Mesenchymal stem cell (in vitro differentiated cells and primary cell): Measurements from ENCODE around the gene XPR1.

Experiments
- DNase-seq: peaks from one replicate; pipeline ENCODE4 v3.0.0-alpha.2; 2013
- H2AFZ ChIP-seq: one replicate; pipeline ENCODE4 v1.6.1; 2013; ENCODE audit warnings: low read depth, mild to moderate bottlenecking, control low read depth, inconsistent platforms, low read length, moderate library complexity
- H2AK5ac ChIP-seq: 2 replicates; pipeline ENCODE4 v1.6.1; 2013; ENCODE audit warnings: low read length, moderate library complexity, mild to moderate bottlenecking, inconsistent platforms; ENCODE audit not compliant: severe bottlenecking
- H2BK120ac ChIP-seq: one replicate; pipeline ENCODE4 v1.6.1; 2013; ENCODE audit warnings: low read depth, mild to moderate bottlenecking, inconsistent platforms, low read length, moderate library complexity
- H2BK12ac ChIP-seq, 2 experiments: one replicate each; pipeline ENCODE4 v1.6.1; 2013; ENCODE audit warnings: inconsistent platforms in 2 of 2, low read length in 2 of 2, mild to moderate bottlenecking in 2 of 2, moderate library complexity in 2 of 2, control low read depth in 1 of 2
- H2BK15ac ChIP-seq: one replicate; pipeline ENCODE4 v1.6.1; 2013; ENCODE audit warnings: mild to moderate bottlenecking, low read depth, inconsistent platforms; ENCODE audit not compliant: poor library complexity, severe bottlenecking
- H2BK5ac ChIP-seq: 2 replicates; pipeline ENCODE4 v1.6.1; 2013; ENCODE audit warnings: low read depth, mild to moderate bottlenecking, low read length, control low read depth, inconsistent platforms; ENCODE audit not compliant: poor library complexity, severe bottlenecking
- H3K14ac ChIP-seq, 2 experiments: one replicate each; pipeline ENCODE4 v1.6.1; 2013; ENCODE audit warnings: inconsistent platforms in 2 of 2, low read length in 2 of 2, control low read depth in 1 of 2, mild to moderate bottlenecking in 1 of 2, moderate library complexity in 1 of 2
- H3K18ac ChIP-seq, 2 experiments: one replicate each; pipeline ENCODE4 v1.6.1; 2013; ENCODE audit warnings: inconsistent platforms in 2 of 2, low read length in 2 of 2, control low read depth in 1 of 2, low read depth in 1 of 2, mild to moderate bottlenecking in 1 of 2
- H3K23ac ChIP-seq, 2 experiments: one replicate each; pipeline ENCODE4 v1.6.1; 2013; ENCODE audit warnings: inconsistent platforms in 2 of 2, low read length in 2 of 2, mild to moderate bottlenecking in 2 of 2, moderate library complexity in 2 of 2, control low read depth in 1 of 2
- H3K27ac ChIP-seq: 2 replicates; pipeline ENCODE4 v1.5.1; 2013; ENCODE audit warnings: mild to moderate bottlenecking, moderate library complexity, low read length, control low read depth, inconsistent platforms; ENCODE audit not compliant: poor library complexity, severe bottlenecking
- H3K27me3 ChIP-seq, 2 experiments: 2 replicates each; pipeline versions ENCODE4 v1.6.1 to v1.7.0; 2013; ENCODE audit warnings: low read length in 2 of 2, mild to moderate bottlenecking in 2 of 2, moderate library complexity in 2 of 2, control low read depth in 1 of 2, inconsistent platforms in 1 of 2; ENCODE audit not compliant: control insufficient read depth in 1 of 2, insufficient read depth in 1 of 2
- H3K36me3 ChIP-seq, 2 experiments: 2 replicates each; pipeline versions ENCODE4 v1.6.1 to v1.7.0; 2013; ENCODE audit warnings: low read length in 2 of 2, control low read depth in 1 of 2, inconsistent platforms in 1 of 2, low read depth in 1 of 2, mild to moderate bottlenecking in 1 of 2; ENCODE audit not compliant: insufficient read depth in 2 of 2, control insufficient read depth in 1 of 2
- H3K4ac ChIP-seq, 2 experiments: one replicate each; pipeline ENCODE4 v1.6.1; 2013; ENCODE audit warnings: inconsistent platforms in 2 of 2, low read length in 2 of 2, mild to moderate bottlenecking in 2 of 2, moderate library complexity in 2 of 2, control low read depth in 1 of 2, low read depth in 1 of 2
- H3K4me1 ChIP-seq: 2 replicates; pipeline ENCODE4 v1.6.1; 2013; ENCODE audit warnings: low read depth, low read length, control low read depth; ENCODE audit not compliant: control insufficient read depth, insufficient read depth
- H3K4me2 ChIP-seq: 2 replicates; pipeline ENCODE4 v1.6.1; 2013; ENCODE audit warnings: low read length, mild to moderate bottlenecking, inconsistent platforms; ENCODE audit not compliant: poor library complexity, severe bottlenecking
- H3K4me3 ChIP-seq, 2 experiments: 2 replicates each; pipeline versions ENCODE4 v1.5.1 to v1.7.0; 2013; ENCODE audit warnings: low read length in 2 of 2, mild to moderate bottlenecking in 2 of 2, control low read depth in 1 of 2, low read depth in 1 of 2; ENCODE audit not compliant: insufficient read depth in 1 of 2
- H3K79me1 ChIP-seq: replicated peaks from 2 replicates; pipeline ENCODE4 v1.6.1; 2013; ENCODE audit warnings: mild to moderate bottlenecking, control low read depth, low read length, inconsistent platforms; ENCODE audit not compliant: poor library complexity, severe bottlenecking
- H3K9ac ChIP-seq: 2 replicates; pipeline ENCODE4 v1.7.0; 2013; ENCODE audit warnings: mild to moderate bottlenecking, low read length, moderate library complexity
- H3K9me3 ChIP-seq: 2 replicates; pipeline ENCODE4 v1.7.0; 2013; ENCODE audit warnings: mild to moderate bottlenecking, low read length; ENCODE audit not compliant: control insufficient read depth
- H4K8ac ChIP-seq: one replicate; pipeline ENCODE4 v1.6.1; 2013; ENCODE audit warnings: inconsistent platforms, mild to moderate bottlenecking, low read length, moderate library complexity
- H4K91ac ChIP-seq: one replicate; pipeline ENCODE4 v1.6.1; 2013; ENCODE audit warnings: mild to moderate bottlenecking, low read length, inconsistent platforms
- WGBS: methylation state at CpG from one replicate; pipeline ENCODE4 v1.1.7; 2013; ENCODE audit warnings: mixed read lengths; 5-methylcytosine and 5-hydroxymethylcytosine counted together

Gene XPR1

DNA sequence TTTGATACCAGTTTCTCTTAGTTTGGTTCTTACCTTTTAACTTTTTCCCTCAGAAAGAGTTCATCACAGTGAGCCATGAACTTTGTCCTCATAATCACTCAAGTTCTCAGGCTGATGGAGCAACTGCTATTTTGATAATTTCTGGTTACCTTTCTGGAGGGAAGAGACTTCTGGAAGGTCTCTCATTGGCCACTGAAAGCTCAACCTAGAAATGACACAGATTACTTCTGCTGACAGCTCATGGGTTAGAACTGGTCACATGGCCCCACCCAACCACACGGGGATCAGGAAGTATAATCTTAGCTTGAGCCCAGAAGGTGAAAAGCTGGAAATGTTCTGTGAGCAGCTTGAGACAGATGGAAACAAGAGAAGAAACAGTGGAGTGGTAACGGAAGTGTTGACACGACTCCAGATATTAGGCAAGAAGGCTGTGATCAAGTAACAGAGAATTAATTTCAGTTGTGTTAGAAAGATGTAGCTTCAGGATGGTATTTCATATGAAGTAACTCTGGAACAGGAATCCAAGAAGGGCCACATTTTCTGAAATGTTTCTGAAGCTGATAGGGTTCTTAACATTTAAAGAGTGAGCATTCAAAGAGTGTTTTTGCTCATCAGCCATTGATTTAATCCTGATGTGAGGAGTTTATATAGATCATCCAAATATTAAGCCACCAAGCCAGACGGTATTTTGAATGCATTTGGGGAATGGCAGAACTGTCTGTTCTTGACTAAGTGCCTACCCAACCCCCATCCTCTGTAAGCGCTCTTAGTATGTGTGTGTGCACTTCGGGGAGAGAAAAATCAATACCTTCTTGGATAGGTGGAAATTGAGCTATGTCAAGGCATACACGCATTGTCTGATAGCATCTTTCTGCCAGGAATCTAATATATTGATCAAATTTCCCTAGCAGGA is 21.9 kb upstream of the XPR1 start:
- no peak overlapping the region for H2BK15ac ChIP-seq
- H2AK5ac ChIP-seq = no peak overlapping the region
- no peak overlapping the region for H4K91ac ChIP-seq
- peak overlapping the region; percentile 72 for H3K9ac ChIP-seq
- H3K36me3 ChIP-seq = no peaks in the 10 kb centered on the region
- H3K4me2 ChIP-seq = no peak overlapping the region
- peak overlapping the region in 1 of 2 experiments; percentile 26 for H3K4me3 ChIP-seq
- no peak overlapping the region for H3K14ac ChIP-seq
- no peak overlapping the region for H2BK12ac ChIP-seq
- H2AFZ ChIP-seq = no peak overlapping the region
- no peaks in the 10 kb centered on the region for H3K9me3 ChIP-seq
- no peak for DNase-seq
- 88% methylated on average over 4 of the region's 7 CpGs for WGBS
- H3K79me1 ChIP-seq = no peaks in the 10 kb centered on the region
- no peaks in the 10 kb centered on the region for H3K4me1 ChIP-seq
- no peaks in the 10 kb centered on the region for H3K27me3 ChIP-seq
- no peak overlapping the region for H3K4ac ChIP-seq
- H2BK120ac ChIP-seq = no peak overlapping the region
- no peak overlapping the region for H2BK5ac ChIP-seq
- no peak overlapping the region for H4K8ac ChIP-seq
- no peak overlapping the region for H3K18ac ChIP-seq
- H3K27ac ChIP-seq = no peak overlapping the region
- no peak overlapping the region for H3K23ac ChIP-seq

DNA sequence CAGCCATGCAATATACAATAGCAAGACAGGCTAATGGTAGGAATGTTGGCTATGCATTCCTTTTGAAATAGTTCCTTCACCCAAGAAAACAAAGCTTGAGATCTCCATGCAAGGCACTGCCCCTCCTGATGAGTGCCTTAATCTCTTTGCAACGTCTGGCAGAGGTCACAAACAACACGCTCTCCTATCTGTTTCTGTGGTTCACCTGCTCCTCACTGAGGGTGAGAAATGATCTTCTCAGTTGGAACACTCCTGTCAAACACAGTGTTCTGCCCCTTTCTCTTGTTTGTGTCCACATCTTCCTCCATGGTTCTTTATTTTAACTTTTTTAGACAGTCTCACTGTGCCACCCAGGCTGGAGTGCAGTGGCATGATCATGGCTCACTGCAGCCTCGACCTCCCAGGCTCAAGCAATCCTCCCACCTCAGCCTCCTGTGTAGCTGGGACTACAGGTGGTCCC is 21.2 kb upstream of the XPR1 start:
- no peaks in the 10 kb centered on the region for H3K36me3 ChIP-seq
- H2BK15ac ChIP-seq = no peak overlapping the region
- no peak overlapping the region for H4K8ac ChIP-seq
- H3K4ac ChIP-seq = no peak overlapping the region
- no peak overlapping the region for H3K27ac ChIP-seq
- H4K91ac ChIP-seq = no peak overlapping the region
- no peaks in the 10 kb centered on the region for H3K79me1 ChIP-seq
- H2AFZ ChIP-seq = no peak overlapping the region
- H3K4me1 ChIP-seq = no peaks in the 10 kb centered on the region
- H3K4me3 ChIP-seq = peak overlapping the region in 1 of 2 experiments; percentile 26
- no peak overlapping the region for H3K14ac ChIP-seq
- H3K27me3 ChIP-seq = no peaks in the 10 kb centered on the region
- no peak overlapping the region for H2BK12ac ChIP-seq
- no peak overlapping the region for H2AK5ac ChIP-seq
- DNase-seq = no peak
- H2BK120ac ChIP-seq = no peak overlapping the region
- 46% methylated on average over 3 of the region's 3 CpGs for WGBS
- no peak overlapping the region for H3K23ac ChIP-seq
- H3K4me2 ChIP-seq = no peak overlapping the region
- H3K9ac ChIP-seq = peak overlapping the region; percentile 72
- H3K9me3 ChIP-seq = no peaks in the 10 kb centered on the region
- no peak overlapping the region for H3K18ac ChIP-seq
- H2BK5ac ChIP-seq = no peak overlapping the region

- WGBS = 86% methylated on average over 9 of the region's 9 CpGs
- Histone ChIP-seq H3K79me1 (no peaks in the 10 kb centered on the region), H3K4me2 (no peak overlapping the region), H2BK120ac (no peak overlapping the region), H3K4ac (no peak overlapping the region), H2AFZ (no peak overlapping the region), H2BK5ac (no peak overlapping the region), H4K91ac (no peak overlapping the region), H3K27me3 (no peaks in the 10 kb centered on the region), H2BK12ac (no peak overlapping the region), H3K23ac (no peak overlapping the region), H3K4me3 (no peak overlapping the region), H4K8ac (no peak overlapping the region), H3K4me1 (no peaks in the 10 kb centered on the region), H3K27ac (no peak overlapping the region), H3K36me3 (no peaks in the 10 kb centered on the region), H3K9me3 (no peaks in the 10 kb centered on the region), H2BK15ac (no peak overlapping the region), H2AK5ac (no peak overlapping the region), H3K14ac (no peak overlapping the region), H3K9ac (peak overlapping the region; percentile 72), H3K18ac (no peak overlapping the region)
- no peak for DNase-seq
Observed at GRCh38 chr1:180611016-180611930, 20.5 kb upstream of the XPR1 start.

DNA sequence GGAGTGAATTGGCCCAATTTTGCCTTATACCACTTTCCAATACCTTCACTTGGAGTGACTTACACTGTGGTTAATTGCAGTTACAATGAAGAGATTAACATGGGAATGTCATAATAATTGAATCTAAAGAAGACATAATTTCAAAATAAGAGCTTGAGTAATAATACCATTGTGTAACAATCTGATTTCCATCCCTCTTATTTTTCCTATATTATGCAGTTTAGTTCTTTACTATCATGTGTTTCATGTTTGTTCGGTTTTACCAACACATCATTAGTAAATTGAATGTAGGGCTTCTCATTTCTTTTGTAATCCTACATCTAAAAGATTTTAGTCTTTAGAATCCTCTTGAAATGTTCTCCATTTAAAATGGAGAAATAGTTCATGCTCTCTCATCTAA is 19.2 kb upstream of the XPR1 start:
- Histone ChIP-seq H3K27me3 (no peaks in the 10 kb centered on the region), H3K18ac (no peak overlapping the region), H3K23ac (no peak overlapping the region), H3K14ac (no peak overlapping the region), H3K9ac (no peak overlapping the region), H3K4me1 (peaks cover 2% of the 10 kb centered on the region), H4K8ac (no peak overlapping the region), H3K9me3 (no peaks in the 10 kb centered on the region), H2AFZ (no peak overlapping the region), H4K91ac (no peak overlapping the region), H3K36me3 (no peaks in the 10 kb centered on the region), H3K27ac (no peak overlapping the region), H3K4me2 (no peak overlapping the region), H3K4me3 (no peak overlapping the region), H2BK12ac (no peak overlapping the region), H3K4ac (no peak overlapping the region), H2BK15ac (no peak overlapping the region), H3K79me1 (no peaks in the 10 kb centered on the region), H2BK120ac (no peak overlapping the region), H2BK5ac (no peak overlapping the region), H2AK5ac (no peak overlapping the region)
- no CpG with 5 or more reads among the region's 1 CpG for WGBS
- DNase-seq = no peak
